GM11168 (cell line): ENCODE measurements around the gene SLC39A11.
"Not testable (repeated sequence)": the region's sequence is repeated elsewhere in the genome, so short reads cannot be mapped to it uniquely, and the experiment has no call there.

ENCODE experiments used
- in situ Hi-C: fragments of 300-500 bp; cut with MboI; formaldehyde crosslinking; loops from one replicate; pipeline ENCODE4 v1.12.0; 2022; ENCODE audit warnings: low sequenced_read_pairs; ENCODE audit not compliant: unreplicated experiment

The SLC39A11 gene

DNA sequence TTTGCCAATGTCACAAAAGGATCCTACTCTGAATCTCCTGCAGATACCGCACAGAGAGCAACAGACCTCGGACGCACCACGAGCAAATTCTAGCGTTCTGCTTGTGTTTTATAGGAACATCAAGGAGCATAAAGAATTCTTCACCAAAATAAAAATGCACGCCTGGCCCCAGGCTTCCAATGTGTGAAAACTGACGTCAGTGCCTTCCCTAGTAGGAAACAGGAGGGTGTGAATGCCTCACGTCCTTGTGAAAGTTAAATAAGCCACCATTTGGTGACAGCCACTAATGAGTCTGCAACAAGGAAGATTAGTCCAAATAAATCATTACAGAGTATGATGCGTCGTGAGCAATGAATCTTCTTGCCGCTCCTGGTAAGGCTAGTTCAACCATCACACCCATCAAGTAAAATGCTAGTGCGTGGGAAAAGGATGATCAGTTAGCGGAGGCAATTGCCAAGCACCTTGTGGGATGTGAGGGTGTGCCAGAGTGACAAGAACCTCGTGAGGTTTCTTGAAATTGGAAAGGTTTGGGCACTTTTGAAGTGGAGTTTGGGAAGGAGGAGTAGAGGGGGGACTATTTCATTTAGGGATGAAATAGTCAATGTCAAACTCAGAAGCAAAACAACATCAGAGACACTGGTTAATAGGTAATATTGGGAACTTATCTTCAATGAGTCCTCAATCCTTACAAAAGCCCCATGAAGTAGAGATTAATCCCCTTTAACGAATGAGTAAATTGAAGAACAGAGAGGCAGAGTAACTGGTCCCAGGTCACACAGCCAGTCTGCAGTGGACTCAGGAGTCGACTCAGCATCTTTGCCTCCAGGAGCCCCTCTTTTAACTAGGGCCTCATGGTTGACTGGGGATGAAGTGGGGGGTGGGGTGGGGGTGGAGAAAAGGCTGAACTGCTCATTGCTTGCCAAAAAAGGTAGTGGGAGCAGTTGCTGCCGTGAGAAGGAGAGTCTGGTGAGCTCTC, 238.8 kb downstream of the SLC39A11 start:
- in situ Hi-C loops, result no loop called here

DNA sequence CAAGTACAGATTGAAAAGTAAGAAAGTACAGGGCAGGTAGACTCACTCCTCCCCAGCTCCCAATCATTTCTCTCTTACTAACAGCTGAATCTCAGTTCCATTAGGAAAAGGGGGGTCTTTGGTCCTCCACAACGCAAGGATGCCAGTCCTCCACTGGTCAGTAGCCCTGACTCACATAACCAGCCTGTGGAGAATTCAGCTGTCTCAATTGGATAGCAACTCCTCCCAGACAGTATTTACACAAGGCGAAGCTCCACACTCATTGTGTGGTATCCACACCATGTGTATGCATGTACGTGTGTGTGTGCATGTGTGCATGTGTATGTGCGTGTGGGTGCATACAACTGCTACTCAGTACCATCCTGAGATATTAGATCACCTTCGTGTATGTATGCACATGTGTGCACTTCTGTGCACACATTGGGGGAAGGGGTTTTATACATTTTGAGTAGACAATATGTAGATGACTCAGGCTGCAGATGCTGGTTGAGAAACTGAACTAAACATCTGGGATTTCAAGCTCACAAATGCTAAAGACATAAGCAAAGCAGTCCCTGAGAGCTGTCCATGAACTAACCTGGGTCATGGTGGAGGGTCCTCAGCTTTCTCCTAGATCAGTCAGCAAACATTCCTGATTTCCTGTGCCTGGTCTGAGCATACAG, 240.1 kb downstream of the SLC39A11 start:
- in situ Hi-C loops, result no loop called here

- in situ Hi-C loops, result no loop called here
These were observed 241.9 kb downstream of the SLC39A11 start for GRCh38 chr17:72850410-72851118.

DNA sequence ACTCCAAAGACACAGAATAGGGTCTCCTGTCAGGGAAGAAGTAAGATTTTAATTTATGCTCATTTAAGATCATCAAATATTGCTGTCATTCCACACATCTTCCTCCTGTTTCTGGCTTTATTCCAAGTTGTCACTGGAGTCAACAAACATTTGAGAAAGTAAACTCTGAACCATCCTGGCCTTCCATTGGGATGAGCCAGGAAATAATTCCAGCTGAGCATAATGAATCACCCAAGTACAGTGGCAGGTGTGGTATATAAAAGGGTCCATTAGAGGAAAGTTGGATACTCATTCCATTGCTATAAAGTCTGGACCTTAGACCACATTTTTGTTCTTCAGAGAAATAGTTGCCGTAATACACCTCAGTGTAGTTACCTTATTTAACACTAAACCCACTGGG, 246.1 kb downstream of the SLC39A11 start:
- in situ Hi-C loops, result no loop called here

DNA sequence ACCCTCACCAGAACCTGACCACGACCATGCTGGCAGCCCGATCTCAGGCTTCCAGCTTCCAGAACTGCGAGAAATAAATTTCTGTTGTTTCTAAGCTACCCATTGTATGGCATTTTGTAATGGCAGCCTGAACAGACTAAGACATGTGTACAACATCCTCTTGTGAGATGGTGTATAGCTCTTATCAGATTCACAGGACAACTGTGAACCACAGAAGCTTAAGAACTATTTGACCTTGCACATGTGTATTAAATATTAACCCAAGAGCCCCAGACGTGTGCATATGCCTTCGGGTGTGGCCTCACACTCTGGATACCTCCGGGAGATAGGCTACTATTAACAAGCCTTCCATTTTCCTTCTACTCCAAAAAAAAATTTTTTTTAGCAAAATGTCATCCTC, 248.9 kb downstream of the SLC39A11 start:
- in situ Hi-C loops, result no loop called here

- in situ Hi-C loops, result no loop called here
These were observed 252.5 kb downstream of the SLC39A11 start for GRCh38 chr17:72840019-72840418.

GRCh38 chr17:72839131-72839725, 253.3 kb downstream of the SLC39A11 start:
- in situ Hi-C loops, result no loop called here

- in situ Hi-C loops, result no loop called here
These were observed 253.9 kb downstream of the SLC39A11 start for GRCh38 chr17:72838581-72838980.

GRCh38 chr17:72838068-72838467, 254.4 kb downstream of the SLC39A11 start:
- in situ Hi-C loops, result no loop called here

GRCh38 chr17:72837335-72837734, 255.2 kb downstream of the SLC39A11 start:
- in situ Hi-C loops, result no loop called here

GRCh38 chr17:72833128-72833765, 259.2 kb downstream of the SLC39A11 start:
- in situ Hi-C loops, result no loop called here

DNA sequence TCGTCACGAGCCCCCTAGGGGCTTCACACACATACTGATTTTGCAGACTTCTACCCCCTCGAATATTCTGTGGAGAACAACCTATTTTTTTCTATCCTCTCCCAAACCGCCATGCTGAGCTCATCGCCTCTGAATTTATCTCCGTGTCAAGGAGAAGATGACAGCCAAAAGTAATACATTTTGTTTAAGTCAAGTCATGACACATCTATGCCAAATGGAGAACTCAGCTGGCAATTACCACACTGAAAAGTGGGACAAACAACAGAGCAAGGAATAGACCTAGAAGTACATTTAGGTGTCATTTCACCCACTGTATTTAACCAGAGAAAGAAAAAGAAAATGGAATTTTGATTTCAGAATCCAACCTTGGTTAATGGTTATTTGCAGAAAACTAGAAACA, 260.2 kb downstream of the SLC39A11 start:
- in situ Hi-C loops, result no loop called here

GRCh38 chr17:72829883-72830282, 262.6 kb downstream of the SLC39A11 start:
- in situ Hi-C loops, result no loop called here

GRCh38 chr17:72826602-72827001, 265.9 kb downstream of the SLC39A11 start:
- in situ Hi-C loops, result no loop called here

DNA sequence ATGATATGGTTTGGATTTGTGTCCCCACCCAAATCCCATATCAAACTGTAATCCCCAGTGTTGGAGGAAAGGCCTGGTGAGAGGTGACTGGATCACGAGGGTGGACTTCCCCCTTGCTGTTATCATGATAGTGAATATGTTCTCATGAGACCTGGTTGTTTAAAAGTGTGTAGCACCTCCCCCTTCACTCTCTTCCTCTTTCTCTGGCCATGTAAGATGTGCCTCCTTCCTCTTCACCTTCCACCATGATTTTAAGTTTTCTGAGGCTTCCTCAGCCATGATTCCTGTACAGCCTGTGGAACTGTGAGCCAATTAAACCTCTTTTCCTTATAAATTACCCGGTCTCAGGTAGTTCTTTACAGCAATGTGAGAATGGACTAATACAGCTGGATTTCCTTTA, 266.4 kb downstream of the SLC39A11 start:
- in situ Hi-C loops, result not testable (repeated sequence)

- in situ Hi-C loops, result no loop called here
These were observed 267.3 kb downstream of the SLC39A11 start for GRCh38 chr17:72825218-72825617.

DNA sequence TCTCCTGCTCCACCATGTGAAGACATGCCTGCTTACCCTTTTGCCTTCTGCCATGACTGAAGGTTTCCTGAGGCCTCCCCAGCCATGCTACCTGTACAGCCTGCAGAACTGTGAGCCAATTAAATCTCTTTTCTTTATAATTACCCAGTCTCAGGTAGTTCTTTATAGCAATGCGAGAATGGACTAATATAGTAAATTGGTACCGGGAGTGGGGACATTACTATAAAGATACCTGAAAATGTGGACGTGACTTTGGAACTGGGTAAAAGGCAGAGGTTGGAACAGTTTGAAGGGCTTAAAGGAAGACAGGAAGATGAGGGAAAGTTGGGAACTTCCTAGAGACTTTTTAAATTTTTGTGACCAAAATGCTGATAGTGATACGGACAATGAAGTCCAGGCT, 268.2 kb downstream of the SLC39A11 start:
- in situ Hi-C loops, result not testable (repeated sequence)

- in situ Hi-C loops, result no loop called here
These were observed 270.0 kb downstream of the SLC39A11 start for GRCh38 chr17:72822358-72823023.

DNA sequence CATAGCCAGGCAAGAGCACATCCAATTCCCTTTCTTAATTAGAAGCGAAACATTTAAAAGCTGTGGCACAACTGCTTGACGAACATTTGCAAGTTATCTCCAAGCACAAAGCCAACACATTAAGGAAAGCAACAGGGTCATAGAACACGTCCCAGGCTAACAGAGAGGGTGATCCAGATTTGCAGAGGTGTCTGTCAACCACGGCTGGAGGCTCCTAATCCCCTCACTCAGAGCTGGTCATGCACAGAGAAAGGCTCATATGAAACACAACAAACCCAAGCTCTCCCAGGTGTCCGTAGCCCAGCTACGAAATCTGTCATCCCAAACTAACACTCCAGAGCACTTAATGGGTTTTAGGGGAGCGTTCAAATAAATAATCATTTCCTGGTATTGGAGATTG, 276.1 kb downstream of the SLC39A11 start:
- in situ Hi-C loops, result no loop called here
